Astrocyte of the cerebellum (primary cell): ENCODE results near the gene ALPG.
"Not testable (repeated sequence)": the region's sequence is repeated elsewhere in the genome, so short reads cannot be mapped to it uniquely, and the experiment has no call there.

Source experiments
- DNase-seq: peaks from one replicate; pipeline ENCODE4 v3.0.0-alpha.2; 2011; ENCODE audit warnings: low read depth
- H3K4me3 ChIP-seq: 2 replicates; pipeline ENCODE4 v1.5.1; 2011; ENCODE audit warnings: mild to moderate bottlenecking, low read depth, low read length, moderate library complexity
- CTCF ChIP-seq: IDR thresholded peaks from 2 replicates; pipeline ENCODE4 v1.5.1; 2012; ENCODE audit warnings: low read length, low read depth, moderate library complexity, mild to moderate bottlenecking; ENCODE audit errors: missing control alignments
- in situ Hi-C: cut with HindIII; loops from 2 replicates; pipeline ENCODE4 v1.10.0; 2017; ENCODE audit warnings: low sequenced_read_pairs

ALPG gene

DNA sequence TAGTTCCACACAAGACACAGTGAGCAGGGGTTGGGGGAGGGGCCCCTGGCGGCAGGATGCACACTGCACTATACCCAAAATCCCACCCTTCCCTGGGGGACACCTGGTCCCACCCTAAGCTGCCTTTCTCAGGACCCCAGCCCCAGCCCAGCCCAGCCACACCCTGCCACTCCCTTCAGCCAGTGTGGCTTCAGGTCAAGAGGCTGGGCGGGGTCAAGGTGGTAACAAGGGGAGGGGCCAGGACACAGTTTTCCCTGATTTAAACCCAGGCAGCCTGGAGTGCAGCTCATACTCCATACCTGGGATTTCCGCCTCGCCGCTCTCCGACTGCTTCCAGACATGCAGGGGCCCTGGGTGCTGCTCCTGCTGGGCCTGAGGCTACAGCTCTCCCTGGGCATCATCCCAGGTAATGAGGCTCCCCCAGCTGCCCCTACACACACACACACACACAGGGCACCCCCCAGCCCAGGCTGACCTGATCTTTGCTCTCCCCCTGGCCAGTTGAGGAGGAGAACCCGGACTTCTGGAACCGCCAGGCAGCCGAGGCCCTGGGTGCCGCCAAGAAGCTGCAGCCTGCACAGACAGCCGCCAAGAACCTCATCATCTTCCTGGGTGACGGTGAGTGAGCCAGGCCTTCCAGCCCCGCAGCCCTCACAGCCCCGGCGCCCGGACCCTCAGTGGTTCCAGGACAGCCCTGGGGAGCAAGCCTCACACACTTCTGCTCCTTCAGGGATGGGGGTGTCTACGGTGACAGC lies at the start of gene ALPG:
TSS of gene ALPG (plus strand) at position 289 of the 755 bp plus-strand sequence. CDS start at position 340, 51 bp downstream.
- in situ Hi-C loops, result no loop called here

GRCh38 chr2:232361646-232362045 lies 45.0 kb upstream of the ALPG start:
- in situ Hi-C loops, result no loop called here
- DNase-seq, result no peak
- H3K4me3 ChIP-seq, result no peak overlapping the region
- TF ChIP-seq CTCF, result no peak

More for the DNA sequence above, at the start of gene ALPG:
- no peak for DNase-seq
- no peak for TF ChIP-seq CTCF
- no peak within 1 kb of the TSS for H3K4me3 ChIP-seq

DNA sequence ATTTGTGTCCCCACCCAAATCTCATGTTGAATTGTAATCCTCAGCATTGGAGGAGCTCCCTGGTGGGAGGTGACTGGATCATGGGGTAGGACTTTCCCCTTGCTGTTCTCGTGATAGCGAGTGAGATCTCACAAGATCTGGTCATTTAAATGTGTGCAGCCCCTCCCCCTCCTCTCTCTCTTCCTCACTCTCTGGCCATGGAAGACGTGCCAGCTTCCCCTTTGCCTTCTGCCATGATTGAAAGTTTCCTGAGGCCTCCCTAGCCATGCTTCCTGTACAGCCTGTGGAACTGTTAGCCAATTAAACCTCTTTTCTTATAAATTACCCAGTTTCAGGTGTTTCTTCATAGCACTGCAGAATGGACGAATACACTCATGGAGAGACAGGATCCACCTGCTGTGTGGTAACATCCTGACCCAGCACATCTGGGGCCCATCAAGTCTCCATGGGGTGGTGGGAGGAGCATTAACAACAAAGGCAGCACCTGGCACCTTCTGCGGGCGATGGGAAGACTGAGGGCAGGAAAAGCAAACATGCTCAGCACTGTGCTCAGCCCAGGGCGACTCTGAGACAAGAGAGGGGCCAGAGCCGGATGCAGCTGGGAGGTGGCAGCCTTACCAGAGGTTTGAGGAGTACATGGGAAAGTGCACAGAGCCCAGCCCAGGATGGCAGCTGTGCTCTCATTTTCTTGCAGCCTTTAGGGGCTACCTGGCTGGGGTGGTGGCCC lies 44.3 kb upstream of the ALPG start:
- TF ChIP-seq CTCF, result no peak
- no peak for DNase-seq
- no peak overlapping the region for H3K4me3 ChIP-seq
- in situ Hi-C loops, result no loop called here

GRCh38 chr2:232363064-232363783 lies 43.4 kb upstream of the ALPG start:
- in situ Hi-C loops, H3K4me3 ChIP-seq, DNase-seq: not testable (repeated sequence)

GRCh38 chr2:232363784-232364615 lies 42.6 kb upstream of the ALPG start:
- H3K4me3 ChIP-seq, result no peak overlapping the region
- in situ Hi-C loops, result no loop called here
- DNase-seq, result no peak
- TF ChIP-seq CTCF, result no peak

DNA sequence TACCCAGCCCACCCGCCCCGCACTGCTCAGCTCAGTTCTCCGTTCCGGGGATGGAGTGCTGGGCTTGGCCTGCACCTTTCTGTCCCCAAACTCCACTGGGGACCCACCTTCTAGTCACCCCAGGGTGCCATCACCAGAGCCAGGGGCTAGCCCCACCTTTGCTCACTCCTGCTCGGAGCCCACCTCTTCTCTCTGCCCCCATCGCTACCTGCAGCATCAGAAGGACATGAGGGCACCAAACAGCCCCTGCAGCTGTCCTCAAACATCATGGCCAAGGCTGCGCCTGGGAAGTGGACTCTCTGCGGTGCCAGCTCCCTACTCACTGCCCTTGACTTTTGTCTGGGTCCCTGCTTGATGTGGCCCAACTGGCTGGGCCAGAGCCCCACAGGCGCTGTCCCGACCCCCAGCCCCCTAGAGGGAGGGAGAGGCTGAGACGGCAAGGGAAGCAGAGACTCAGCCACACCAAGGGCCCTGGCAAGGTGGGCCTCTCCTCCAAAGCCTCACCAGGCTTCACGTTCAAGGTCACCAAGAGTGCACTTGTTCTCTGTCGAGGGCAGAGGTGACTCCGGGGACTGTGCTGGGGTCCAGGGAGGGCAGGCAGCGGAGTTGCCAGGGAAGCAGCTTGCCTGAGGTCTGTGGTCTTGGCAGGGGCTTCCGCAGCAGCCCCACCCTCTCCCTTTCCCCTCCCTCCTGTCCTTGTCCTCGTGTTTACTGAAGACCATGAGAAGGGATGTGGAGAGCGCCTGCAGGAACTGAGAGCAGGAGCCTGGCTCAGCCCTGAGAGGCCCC lies 41.6 kb upstream of the ALPG start:
- DNase-seq, in situ Hi-C loops, H3K4me3 ChIP-seq: not testable (repeated sequence)
